ENCODE results near the gene CNTN4.

DNA sequence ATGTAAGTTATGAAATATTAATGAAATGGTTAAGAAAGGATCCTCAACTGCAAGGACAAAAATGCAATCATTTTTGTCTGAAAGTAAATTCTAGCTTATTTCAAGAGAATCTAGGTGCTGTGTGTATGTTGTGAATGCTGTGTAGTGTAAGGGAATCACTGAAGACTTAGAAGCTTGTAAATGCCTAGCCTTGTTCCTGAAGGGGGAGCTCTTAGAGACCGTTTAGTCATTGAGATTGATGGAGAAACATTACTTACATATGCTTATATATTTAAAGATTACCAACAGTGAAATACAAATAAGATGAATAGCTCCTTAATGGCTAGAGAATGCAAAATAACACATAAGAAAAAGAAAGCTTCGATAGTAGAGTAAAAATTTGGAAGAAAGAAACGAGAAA is 67.9 kb downstream of the CNTN4 start:
- TF ChIP-seq, protein P1, sequence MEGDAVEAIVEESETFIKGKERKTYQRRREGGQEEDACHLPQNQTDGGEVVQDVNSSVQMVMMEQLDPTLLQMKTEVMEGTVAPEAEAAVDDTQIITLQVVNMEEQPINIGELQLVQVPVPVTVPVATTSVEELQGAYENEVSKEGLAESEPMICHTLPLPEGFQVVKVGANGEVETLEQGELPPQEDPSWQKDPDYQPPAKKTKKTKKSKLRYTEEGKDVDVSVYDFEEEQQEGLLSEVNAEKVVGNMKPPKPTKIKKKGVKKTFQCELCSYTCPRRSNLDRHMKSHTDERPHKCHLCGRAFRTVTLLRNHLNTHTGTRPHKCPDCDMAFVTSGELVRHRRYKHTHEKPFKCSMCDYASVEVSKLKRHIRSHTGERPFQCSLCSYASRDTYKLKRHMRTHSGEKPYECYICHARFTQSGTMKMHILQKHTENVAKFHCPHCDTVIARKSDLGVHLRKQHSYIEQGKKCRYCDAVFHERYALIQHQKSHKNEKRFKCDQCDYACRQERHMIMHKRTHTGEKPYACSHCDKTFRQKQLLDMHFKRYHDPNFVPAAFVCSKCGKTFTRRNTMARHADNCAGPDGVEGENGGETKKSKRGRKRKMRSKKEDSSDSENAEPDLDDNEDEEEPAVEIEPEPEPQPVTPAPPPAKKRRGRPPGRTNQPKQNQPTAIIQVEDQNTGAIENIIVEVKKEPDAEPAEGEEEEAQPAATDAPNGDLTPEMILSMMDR (IDR thresholded peaks at IDR 0.05; ENCODE audit: borderline replicate concordance, extremely low read depth, low read length, poor library complexity, severe bottlenecking): peak; percentile 8
- no peak for TF ChIP-seq EZH2 (IDR thresholded peaks at IDR 0.05; ENCODE audit: borderline replicate concordance, low read depth, low read length, severe bottlenecking)

All from DND-41 (cell line).